Prostate gland (tissue), 2 donors: ENCODE measurements around the gene TXNL4B. TPM values are rescaled to one million over a fixed set of nuclear protein-coding genes. Genes with fewer than 3 reads are reported as not detected.

Experiments
- DNase-seq: peaks from one replicate; pipeline ENCODE4 v3.0.0-alpha.2; 2019; ENCODE audit warnings: low spot score
- H3K27ac ChIP-seq, 2 donors: fragments of 200-600 bp; sonication (generic); 2 replicates each; pipeline ENCODE4 v1.5.1; 2017 to 2019
- H3K27me3 ChIP-seq: fragments of 200-600 bp; sonication (generic); replicated peaks from 2 replicates; pipeline ENCODE4 v1.5.1; 2019; ENCODE audit not compliant: insufficient read depth
- H3K36me3 ChIP-seq, 2 donors: fragments of 200-600 bp; sonication (generic); 1 replicate in 1 of 2; 2 replicates in 1 of 2; pipeline versions ENCODE4 v1.5.1 to v1.8.1; 2017 to 2019
- H3K4me1 ChIP-seq: fragments of 200-600 bp; sonication (generic); replicated peaks from 2 replicates; pipeline ENCODE4 v1.5.1; 2019
- H3K4me3 ChIP-seq, 2 donors: fragments of 200-600 bp; sonication (generic); 2 replicates each; pipeline ENCODE4 v1.5.1; 2017 to 2019
- H3K9me3 ChIP-seq: fragments of 200-600 bp; sonication (generic); 2 replicates; pipeline ENCODE4 v1.5.1; 2017
- POLR2A ChIP-seq: fragments of 450-650 bp; IDR thresholded peaks from one replicate; pipeline ENCODE4 v1.6.1; 2016; ENCODE audit warnings: antibody characterized with exemption, mild to moderate bottlenecking
- POLR2AphosphoS5 ChIP-seq: sonication (generic); formaldehyde crosslinking; IDR thresholded peaks from one replicate; pipeline ENCODE4 v1.6.1; 2017; ENCODE audit warnings: antibody characterized with exemption
- WGBS: methylation state at CpG from one replicate; pipeline ENCODE4 v1.1.5; 2018; 5-methylcytosine and 5-hydroxymethylcytosine counted together
- intact Hi-C: fragments of 100-400 bp; cut with DNase I; formaldehyde crosslinking; loops from one replicate; pipeline ENCODE4 v1.14.2; 2022
- total RNA-seq, 2 donors: library from RNA; depleted of rRNA; stranded (reverse); fragments of >200 nt; gene quantifications; one replicate each; pipeline ENCODE4 v1.1.0, GENCODE V29; 2016
- TF ChIP-seq, protein P1 (sequence below), 4 experiments: fragments of 200-600 bp in 2 of 4; fragments of 450-650 bp in 2 of 4; sonication (generic) in 2 of 4; IDR thresholded peaks; 1 replicate in 3 of 4; 2 replicates in 1 of 4; pipeline ENCODE4 v1.5.1; 2016 to 2019; ENCODE audit warnings: antibody characterized with exemption in 4 of 4, mild to moderate bottlenecking in 2 of 4, moderate library complexity in 2 of 4

TXNL4B gene
- total RNA-seq, 2 donors from 2014 or later: 14.1 to 36.2 TPM

DNA sequence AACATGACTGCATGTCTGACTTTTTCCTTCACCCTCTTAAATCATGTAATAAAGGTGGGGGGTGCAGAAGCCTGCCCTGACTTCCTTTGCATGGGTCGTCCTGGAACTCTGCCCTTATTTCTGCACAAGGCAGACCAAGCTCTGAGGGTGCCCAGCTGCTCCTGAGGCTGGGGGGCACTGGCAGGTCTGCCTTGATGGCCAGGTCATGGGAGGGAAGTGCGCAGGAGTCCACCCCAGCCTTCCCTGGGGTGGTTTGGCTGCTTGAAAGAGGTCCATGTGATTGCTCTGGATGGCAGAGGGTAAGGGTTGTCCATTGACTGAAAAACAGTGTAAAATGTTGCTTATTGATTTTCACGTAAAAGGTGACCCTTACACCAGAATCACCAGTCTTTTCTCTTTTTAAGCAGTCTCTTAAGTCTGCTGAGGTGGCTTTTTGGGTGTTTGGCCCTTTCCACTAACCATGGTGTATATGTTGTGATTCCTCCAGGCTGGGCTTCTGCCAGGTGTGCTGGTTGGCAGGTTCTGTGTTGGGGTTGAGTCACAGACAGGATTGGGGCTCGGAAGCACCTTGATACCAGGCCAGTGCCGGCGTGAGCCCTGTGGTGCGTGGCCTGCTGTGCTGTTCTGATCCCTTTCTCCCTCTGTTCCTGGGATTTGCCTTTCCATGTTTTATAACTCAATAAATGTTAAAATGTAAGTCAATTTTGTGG lies 19.6 kb upstream of the TXNL4B start:
- Histone ChIP-seq H3K4me3 (no peak overlapping the region), H3K27ac (no peak overlapping the region), H3K27me3 (no peaks in the 10 kb centered on the region), H3K9me3 (no peaks in the 10 kb centered on the region), H3K4me1 (no peaks in the 10 kb centered on the region), H3K36me3 (peaks cover 21 to 28% of the 10 kb centered on the region in 2 donors)
- no peak for DNase-seq
- WGBS: 88% methylated on average over 7 of the region's 7 CpGs
- TF ChIP-seq, protein P1, sequence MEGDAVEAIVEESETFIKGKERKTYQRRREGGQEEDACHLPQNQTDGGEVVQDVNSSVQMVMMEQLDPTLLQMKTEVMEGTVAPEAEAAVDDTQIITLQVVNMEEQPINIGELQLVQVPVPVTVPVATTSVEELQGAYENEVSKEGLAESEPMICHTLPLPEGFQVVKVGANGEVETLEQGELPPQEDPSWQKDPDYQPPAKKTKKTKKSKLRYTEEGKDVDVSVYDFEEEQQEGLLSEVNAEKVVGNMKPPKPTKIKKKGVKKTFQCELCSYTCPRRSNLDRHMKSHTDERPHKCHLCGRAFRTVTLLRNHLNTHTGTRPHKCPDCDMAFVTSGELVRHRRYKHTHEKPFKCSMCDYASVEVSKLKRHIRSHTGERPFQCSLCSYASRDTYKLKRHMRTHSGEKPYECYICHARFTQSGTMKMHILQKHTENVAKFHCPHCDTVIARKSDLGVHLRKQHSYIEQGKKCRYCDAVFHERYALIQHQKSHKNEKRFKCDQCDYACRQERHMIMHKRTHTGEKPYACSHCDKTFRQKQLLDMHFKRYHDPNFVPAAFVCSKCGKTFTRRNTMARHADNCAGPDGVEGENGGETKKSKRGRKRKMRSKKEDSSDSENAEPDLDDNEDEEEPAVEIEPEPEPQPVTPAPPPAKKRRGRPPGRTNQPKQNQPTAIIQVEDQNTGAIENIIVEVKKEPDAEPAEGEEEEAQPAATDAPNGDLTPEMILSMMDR (IDR thresholded peaks at IDR 0.05): no peak
- TF ChIP-seq POLR2A (no peak), POLR2AphosphoS5 (no peak)
- intact Hi-C loops: no loop called here

DNA sequence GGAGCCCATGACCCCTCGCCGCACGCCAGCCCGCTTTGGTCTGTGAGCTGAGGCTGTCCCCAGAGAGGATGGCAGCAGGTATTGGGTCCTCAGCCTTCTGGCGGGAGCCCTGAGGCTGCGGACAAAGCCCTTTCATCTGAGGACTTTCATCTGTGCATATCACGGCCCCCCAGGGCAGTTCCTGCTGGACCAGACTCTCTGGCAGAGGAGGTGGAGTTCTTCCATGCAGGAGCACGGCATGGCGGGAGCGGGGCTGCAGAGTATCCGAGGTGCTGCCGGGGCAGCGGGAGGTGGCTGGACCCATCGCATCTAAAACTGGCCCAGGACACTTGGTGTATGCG lies 19.0 kb upstream of the TXNL4B start:
- intact Hi-C loops: no loop called here
- 92% methylated on average over 15 of the region's 15 CpGs for WGBS
- DNase-seq: no peak

DNA sequence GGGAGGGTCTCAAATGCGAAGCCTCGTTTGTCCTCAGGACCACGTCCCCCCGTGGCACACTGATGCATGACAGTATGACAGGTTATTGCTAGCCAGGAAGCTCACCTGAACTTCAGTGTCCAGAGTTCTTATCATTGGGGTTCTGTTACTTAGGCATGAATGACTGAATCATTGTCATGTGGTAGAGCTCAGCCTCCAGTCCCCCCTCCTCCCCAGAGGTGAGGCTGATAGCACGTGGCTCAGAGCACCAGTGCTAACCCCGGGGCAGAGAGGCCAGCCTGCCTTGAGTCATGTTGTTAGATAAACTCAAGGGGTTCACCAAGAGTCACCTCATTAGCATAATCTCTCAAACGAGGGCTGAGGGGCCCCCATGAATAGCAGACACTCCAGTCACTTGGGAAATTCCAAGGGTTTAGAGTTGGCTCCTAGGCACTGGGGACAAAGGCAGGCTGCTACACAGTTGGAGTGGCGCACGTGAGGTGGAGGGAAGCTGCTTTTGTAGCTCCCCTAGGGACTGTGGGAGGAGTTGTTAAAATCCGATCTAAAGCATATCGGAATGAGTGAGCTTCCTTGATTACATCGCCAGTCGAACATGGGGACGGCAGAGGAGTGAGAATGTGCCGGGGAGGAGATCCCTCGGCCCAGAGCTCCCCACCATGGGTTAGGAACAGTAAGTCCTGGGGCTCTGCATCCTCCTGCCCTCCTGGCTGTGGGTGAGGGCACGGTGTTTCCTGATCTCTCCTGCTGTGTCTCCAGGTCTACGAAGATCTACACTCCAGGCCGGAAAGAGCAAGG lies 18.4 kb upstream of the TXNL4B start:
- intact Hi-C loops: no loop called here
- WGBS: 85% methylated on average over 19 of the region's 19 CpGs
- no peak for TF ChIP-seq POLR2A
- TF ChIP-seq, protein P1 (IDR thresholded peaks at IDR 0.05): no peak
- no peak for TF ChIP-seq POLR2AphosphoS5
- DNase-seq: no peak
- no peak overlapping the region for H3K27ac ChIP-seq
- no peaks in the 10 kb centered on the region for H3K27me3 ChIP-seq
- peaks cover 29 to 40% of the 10 kb centered on the region in 2 donors for H3K36me3 ChIP-seq
- no peaks in the 10 kb centered on the region for H3K9me3 ChIP-seq
- H3K4me3 ChIP-seq: no peak overlapping the region
- H3K4me1 ChIP-seq: no peaks in the 10 kb centered on the region

More for the DNA sequence above, 19.0 kb upstream of the TXNL4B start:
- Histone ChIP-seq H3K4me1 (no peaks in the 10 kb centered on the region), H3K4me3 (no peak overlapping the region), H3K27me3 (no peaks in the 10 kb centered on the region), H3K36me3 (peaks cover 26 to 35% of the 10 kb centered on the region in 2 donors), H3K27ac (no peak overlapping the region), H3K9me3 (no peaks in the 10 kb centered on the region)
- TF ChIP-seq, protein P1 (IDR thresholded peaks at IDR 0.05): no peak
- TF ChIP-seq POLR2AphosphoS5 (no peak), POLR2A (no peak)

DNA sequence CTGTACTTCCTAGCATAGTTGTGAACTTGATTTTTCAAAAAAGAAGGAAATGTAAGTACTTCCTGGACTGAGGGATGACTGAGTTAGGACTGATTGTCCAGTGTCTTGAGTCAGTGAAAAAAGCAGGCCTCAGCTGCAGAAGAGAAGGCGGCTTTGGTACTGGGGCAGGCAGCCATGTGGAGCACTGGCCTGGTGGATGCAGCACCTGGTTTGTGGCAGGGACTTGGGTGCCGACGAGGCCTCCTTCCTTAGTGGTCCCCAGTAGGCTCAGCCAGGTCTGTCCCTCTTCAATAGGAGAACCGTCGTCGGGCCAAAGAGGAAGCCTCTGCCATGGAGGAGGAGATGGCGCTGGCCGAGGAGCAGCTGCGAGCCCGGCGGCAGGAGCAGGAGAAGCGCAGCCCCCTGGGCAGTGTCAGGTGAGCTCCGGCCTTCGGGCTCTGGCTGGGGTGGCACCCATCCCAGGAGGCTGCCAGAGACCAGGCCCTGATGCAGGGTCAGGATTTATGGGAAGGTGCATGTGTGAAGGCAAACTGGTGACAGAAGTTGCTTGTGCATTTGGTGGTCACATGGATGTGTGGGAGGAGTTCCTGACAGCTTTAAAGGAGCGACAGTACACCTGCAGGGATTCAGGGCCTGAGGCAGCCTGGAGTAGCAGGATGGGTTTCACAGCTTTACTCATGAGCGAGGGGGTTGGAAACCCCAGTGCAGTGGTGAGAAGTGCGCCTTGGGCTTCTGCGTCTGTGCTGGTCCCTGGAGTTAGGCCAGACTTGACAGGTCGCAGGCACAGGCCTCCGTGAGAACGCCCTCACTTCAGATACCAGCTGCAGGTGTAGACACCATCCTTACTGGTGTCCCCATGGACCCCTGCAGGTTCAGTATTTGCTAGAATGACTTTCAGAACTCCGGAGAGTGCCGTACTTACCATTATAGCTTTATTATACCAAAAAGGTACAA lies 17.5 kb upstream of the TXNL4B start:
- no peaks in the 10 kb centered on the region for H3K9me3 ChIP-seq
- H3K36me3 ChIP-seq: peaks cover 29 to 49% of the 10 kb centered on the region in 2 donors
- intact Hi-C loops: no loop called here
- no peak overlapping the region for H3K27ac ChIP-seq
- no peak overlapping the region for H3K4me3 ChIP-seq
- no peaks in the 10 kb centered on the region for H3K27me3 ChIP-seq
- H3K4me1 ChIP-seq: no peaks in the 10 kb centered on the region
- TF ChIP-seq POLR2AphosphoS5 (no peak), POLR2A (no peak)
- TF ChIP-seq, protein P1 (IDR thresholded peaks at IDR 0.05): no peak
- 95% methylated on average over 21 of the region's 23 CpGs for WGBS
- DNase-seq: no peak
